ENCODE results near the gene FIGN.

DNA sequence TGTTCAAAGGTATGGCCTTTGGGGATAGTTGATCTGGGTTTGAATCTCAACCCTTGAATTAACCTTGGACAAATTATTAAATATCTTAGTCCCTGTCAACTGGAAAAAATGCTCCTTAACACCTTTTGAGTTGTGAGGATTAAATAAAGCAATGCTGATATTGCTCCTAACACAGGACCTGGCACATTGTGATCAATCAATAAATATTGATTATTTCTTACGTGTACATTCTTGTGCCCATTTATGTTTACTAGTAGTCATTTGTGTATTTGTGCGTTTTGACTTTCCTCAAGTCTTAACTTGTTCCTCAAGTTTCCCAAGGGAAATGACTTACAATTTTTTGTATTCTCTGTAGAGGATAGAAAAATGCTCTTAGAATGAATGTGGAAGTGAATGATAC lies 19.6 kb upstream of the FIGN start:
- TF ChIP-seq, protein P1, sequence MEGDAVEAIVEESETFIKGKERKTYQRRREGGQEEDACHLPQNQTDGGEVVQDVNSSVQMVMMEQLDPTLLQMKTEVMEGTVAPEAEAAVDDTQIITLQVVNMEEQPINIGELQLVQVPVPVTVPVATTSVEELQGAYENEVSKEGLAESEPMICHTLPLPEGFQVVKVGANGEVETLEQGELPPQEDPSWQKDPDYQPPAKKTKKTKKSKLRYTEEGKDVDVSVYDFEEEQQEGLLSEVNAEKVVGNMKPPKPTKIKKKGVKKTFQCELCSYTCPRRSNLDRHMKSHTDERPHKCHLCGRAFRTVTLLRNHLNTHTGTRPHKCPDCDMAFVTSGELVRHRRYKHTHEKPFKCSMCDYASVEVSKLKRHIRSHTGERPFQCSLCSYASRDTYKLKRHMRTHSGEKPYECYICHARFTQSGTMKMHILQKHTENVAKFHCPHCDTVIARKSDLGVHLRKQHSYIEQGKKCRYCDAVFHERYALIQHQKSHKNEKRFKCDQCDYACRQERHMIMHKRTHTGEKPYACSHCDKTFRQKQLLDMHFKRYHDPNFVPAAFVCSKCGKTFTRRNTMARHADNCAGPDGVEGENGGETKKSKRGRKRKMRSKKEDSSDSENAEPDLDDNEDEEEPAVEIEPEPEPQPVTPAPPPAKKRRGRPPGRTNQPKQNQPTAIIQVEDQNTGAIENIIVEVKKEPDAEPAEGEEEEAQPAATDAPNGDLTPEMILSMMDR (IDR thresholded peaks at IDR 0.05; ENCODE audit: low read depth, low read length) = no peak
- TF ChIP-seq POLR2A (IDR thresholded peaks at IDR 0.05; ENCODE audit: extremely low read depth, insufficient read length) = no peak
